NCI-H82 treated with DMSO at 0.1 percent for 48 hours (cell line): ENCODE data around the gene OR51A4.
"Not testable (repeated sequence)": the region's sequence is repeated elsewhere in the genome, so short reads cannot be mapped to it uniquely, and the experiment has no call there.

ENCODE experiments used
- DNase-seq: peaks from one replicate; lab custom pipeline; 2025; ENCODE audit not compliant: unreplicated experiment; lab: John Stamatoyannopoulos, UW

The OR51A4 gene

GRCh38 chr11:4947505-4947904 lies at the start of gene OR51A4:
Gene OR51A4, minus strand, starts transcription at chr11:4947605. Its CDS starts 505 bp downstream, at chr11:4947100.
- no peak for DNase-seq

- no peak for DNase-seq
These were observed 47.1 kb upstream of the OR51A4 start, which contains the start of gene OR51L1 for GRCh38 chr11:4994551-4994950. Gene OR51L1, plus strand, starts transcription at chr11:4994851. Its CDS starts 4,132 bp downstream, at chr11:4998983.

GRCh38 chr11:4991060-4991459 lies 43.7 kb upstream of the OR51A4 start:
- no peak for DNase-seq

DNA sequence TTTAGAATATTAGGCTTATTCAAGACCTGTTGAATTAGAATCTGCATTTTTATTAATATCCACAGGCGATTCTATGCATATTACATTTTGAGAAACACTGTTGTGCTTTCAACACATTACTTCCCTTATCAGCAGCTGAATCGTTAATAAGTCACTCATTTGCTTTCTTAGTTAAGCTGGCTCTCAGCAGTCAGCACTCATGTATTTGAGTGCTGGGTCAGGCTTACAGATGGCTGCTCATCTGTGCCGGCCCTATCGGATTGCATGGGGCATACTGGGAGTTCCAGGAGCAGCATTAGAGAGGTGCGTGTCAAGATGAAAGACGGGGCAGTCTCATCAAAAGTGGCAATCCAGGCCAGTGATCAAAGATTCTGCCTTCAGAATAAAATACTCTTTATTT lies 36.4 kb upstream of the OR51A4 start:
- DNase-seq = peak; percentile 40

GRCh38 chr11:4982678-4983077 lies 35.3 kb upstream of the OR51A4 start:
- no peak for DNase-seq

GRCh38 chr11:4979036-4979435 lies 31.6 kb upstream of the OR51A4 start:
- DNase-seq = no peak

DNA sequence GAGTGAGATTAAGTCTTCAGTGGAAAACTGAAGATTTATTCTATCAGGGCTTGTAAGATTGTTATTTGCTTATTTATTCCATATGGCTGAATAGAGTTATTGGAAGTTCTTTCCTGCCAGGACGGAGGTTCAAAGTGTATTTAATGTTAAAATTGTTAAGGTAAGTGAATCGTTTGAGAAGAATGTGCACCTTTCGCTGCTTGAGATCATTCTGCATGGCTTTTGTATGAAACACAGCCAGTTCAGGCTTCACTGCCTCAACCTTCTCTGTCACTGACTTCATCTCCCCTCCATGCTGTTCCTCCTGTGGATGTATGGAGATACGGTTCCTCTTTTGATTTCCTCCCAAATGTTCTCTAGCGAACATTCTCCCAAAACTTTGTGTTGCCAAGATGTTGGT lies 28.0 kb upstream of the OR51A4 start:
- DNase-seq = no peak

DNA sequence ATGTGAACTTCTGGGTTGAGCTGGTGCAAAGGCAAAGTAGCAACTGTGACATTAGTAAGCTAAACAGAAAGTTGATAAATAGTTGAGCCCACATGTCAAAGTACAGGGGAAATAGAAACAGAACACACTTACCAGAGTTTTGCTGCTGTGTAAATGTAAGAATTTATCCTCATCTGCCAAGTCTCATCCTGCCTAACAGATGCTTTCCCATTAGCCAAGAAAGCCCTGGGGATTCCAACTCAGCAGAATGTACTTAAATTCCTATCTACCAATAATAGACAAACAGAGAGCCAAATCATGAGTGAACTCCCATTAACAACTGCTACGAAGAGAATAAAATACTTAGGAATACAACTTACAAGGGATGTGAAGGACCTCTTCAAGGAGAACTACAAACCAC lies 15.4 kb upstream of the OR51A4 start:
- DNase-seq = no peak

GRCh38 chr11:4960877-4961276 lies 13.5 kb upstream of the OR51A4 start:
- DNase-seq = no peak

- DNase-seq = no peak
These were observed 10.0 kb upstream of the OR51A4 start for GRCh38 chr11:4957396-4957795.

GRCh38 chr11:4955613-4956012 lies 8.2 kb upstream of the OR51A4 start, which contains the start of gene OR51A2:
Gene OR51A2, minus strand, starts transcription at chr11:4955713. Its CDS starts 0 bp downstream, at chr11:4955713.
- DNase-seq = not testable (repeated sequence)

DNA sequence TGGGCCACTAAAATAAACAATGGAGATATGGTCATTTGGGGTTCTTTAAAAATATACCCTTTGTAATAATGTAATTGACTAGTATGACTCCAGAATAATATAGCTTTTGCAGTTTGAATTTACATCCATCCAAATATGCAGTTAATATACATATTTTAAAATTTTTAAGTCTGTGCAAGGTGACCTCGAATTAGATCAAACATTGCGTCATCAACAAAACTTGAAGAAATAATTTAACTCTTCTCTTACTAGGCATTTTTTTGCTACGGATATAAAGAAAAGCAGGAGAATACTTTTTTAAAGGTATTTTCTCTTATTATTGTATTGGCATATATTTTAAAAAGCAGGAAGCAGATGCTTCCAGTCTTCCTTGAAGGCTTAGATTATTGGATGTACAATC lies 10.7 kb downstream of the OR51A4 start:
- no peak for DNase-seq

DNA sequence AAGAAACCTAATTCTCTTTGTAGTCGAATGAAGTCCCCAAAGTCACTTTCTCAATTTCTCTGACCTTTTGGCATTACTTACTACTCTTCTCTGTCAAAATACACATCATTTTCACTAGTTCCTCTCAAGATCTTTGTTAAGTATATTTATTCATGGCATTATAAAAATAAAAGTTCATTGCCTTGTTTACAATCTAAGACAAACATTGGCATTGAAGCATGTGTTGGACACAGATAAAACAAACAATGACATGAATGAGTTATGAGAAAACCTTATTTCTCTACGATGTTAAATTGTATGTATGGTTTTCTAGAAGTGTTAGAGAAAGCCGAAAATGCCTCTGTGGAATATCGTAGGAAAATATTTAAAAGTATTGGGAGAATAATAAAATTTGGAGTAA lies 14.7 kb downstream of the OR51A4 start:
- no peak for DNase-seq

GRCh38 chr11:4926608-4927007 lies 20.8 kb downstream of the OR51A4 start:
- no peak for DNase-seq

DNA sequence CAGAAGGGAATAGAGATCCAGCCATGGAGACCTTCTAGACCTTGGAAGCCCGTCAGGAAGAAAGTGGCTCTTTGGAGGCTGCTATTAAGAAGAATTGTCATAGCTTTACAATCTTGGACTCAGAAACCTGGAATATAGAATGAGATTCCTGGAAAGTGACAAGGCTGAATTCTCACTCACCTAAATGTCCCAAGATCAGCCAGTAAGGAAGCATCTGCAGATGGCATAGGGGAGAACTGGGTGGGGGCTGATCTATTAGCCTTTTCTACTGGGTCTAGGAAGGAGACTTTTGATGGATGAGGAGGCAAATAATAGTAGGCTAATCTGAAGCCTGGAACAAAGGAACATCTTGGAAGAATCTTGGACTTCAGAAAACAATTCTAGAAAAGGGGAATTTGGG lies 23.2 kb downstream of the OR51A4 start, which contains the start of gene OR51G1:
Gene OR51G1 (minus strand): TSS at position 101 of the 400 bp plus-strand sequence. CDS start 0 bp downstream, at position 101.
- no peak for DNase-seq

DNA sequence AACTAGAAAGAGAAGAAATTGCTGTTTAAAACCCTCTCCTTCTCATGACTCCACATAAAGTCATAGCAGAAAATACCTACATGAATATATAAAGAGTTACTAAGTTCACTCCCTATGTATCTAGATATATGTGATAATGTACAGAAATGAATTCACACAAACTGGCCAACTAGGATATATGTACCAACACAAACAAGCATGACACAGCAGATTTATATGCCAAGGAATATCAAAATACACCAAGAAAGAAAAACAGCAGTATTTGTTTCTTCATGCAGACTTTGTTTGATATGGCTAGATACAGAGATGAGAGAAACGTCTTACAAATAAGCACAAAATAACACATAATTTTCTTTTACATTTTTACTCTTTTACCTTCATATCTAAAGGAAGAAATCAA lies 25.1 kb downstream of the OR51A4 start:
- no peak for DNase-seq

DNA sequence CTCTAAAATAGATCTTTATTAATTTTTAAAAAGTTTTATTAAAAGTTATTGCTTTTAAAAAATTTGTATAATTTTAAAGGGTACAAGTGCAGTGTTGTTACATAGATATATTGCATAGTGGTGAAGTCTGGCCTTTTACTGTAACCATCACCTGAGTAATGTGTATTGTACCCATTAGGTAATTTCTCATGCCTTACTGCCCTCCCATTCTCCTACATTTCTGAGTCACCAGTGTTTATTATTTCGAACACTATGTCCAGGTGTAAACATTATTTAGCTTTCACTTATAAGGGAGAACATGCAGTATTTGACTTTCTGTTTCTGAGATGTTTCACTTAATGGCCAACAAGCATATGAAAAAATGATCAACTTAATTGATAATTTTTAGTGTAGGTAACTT lies 25.6 kb downstream of the OR51A4 start:
- DNase-seq = no peak

GRCh38 chr11:4919250-4919649 lies 28.2 kb downstream of the OR51A4 start, which contains the start of gene OR51G2:
Gene OR51G2, minus strand, starts transcription at chr11:4919350. Its CDS starts 3,687 bp downstream, at chr11:4915663.
- DNase-seq = no peak

DNA sequence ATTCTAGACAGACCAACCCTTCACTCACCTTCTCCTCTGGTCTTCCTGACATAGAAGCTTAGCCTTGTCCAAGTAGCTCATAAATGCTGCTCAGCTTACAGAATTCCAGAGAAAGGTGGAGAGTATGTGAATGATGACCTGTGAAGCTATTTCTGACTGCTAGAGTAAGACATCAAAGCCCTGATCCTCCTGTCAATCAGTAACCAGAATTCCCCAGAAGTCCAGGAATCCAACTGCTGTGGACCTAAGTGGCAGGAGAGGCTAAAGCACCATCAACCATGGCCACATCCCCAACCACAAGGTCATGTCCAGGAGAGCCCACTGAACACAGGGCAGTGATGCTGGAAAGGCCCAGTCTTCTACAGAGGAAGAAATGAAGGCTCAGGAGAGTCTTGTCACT lies 30.8 kb downstream of the OR51A4 start:
- DNase-seq = no peak

- DNase-seq = no peak
These were observed 43.9 kb downstream of the OR51A4 start, which contains the start of gene OR51A7 for GRCh38 chr11:4903484-4903883. Gene OR51A7, plus strand, starts transcription at chr11:4903783. Its CDS starts 3,587 bp downstream, at chr11:4907370.
